ENCODE data around the gene DNAJA1.

DNAJA1 gene

GRCh38 chr9:33007755-33008154 is 17.3 kb upstream of the DNAJA1 start:
- H3K27ac ChIP-seq = no peak overlapping the region
- POLR2A ChIA-PET (ENCODE audit: low non-redundant PET) = no interaction called here
- TF ChIP-seq CTCF (conservative IDR thresholded peaks at IDR 0.05; ENCODE audit: low read depth) = no peak
- CTCF ChIA-PET = interaction anchor here (0.6 kb wide), 1 partner anchor 579 kb away, joined by 8 read pairs; no protein-coding TSS in a partner anchor
- no peak for DNase-seq (ENCODE audit: low spot score)

GRCh38 chr9:33011831-33012230 is 13.2 kb upstream of the DNAJA1 start:
- POLR2A ChIA-PET (ENCODE audit: low non-redundant PET) = no interaction called here
- CTCF ChIA-PET = no interaction called here
- TF ChIP-seq CTCF (conservative IDR thresholded peaks at IDR 0.05; ENCODE audit: low read depth) = no peak
- no peak overlapping the region for H3K27ac ChIP-seq
- DNase-seq (ENCODE audit: low spot score) = no peak

- CTCF ChIA-PET = no interaction called here
- POLR2A ChIA-PET (ENCODE audit: low non-redundant PET) = no interaction called here
- no peak for TF ChIP-seq CTCF (conservative IDR thresholded peaks at IDR 0.05; ENCODE audit: low read depth)
- no peak overlapping the region for H3K27ac ChIP-seq
- no peak for DNase-seq (ENCODE audit: low spot score)
Measured at GRCh38 chr9:33012328-33013069, 12.6 kb upstream of the DNAJA1 start.

- ChIA-PET CTCF (no interaction called here), POLR2A (ENCODE audit: low non-redundant PET) (no interaction called here)
- no peak overlapping the region for H3K27ac ChIP-seq
- no peak for DNase-seq (ENCODE audit: low spot score)
- no peak for TF ChIP-seq CTCF (conservative IDR thresholded peaks at IDR 0.05; ENCODE audit: low read depth)
Measured at GRCh38 chr9:33013962-33014664, 11.0 kb upstream of the DNAJA1 start.

GRCh38 chr9:33014665-33015014 is 10.4 kb upstream of the DNAJA1 start:
- no peak overlapping the region for H3K27ac ChIP-seq
- DNase-seq (ENCODE audit: low spot score) = no peak
- POLR2A ChIA-PET (ENCODE audit: low non-redundant PET) = no interaction called here
- CTCF ChIA-PET = no interaction called here
- TF ChIP-seq CTCF (conservative IDR thresholded peaks at IDR 0.05; ENCODE audit: low read depth) = no peak

- H3K27ac ChIP-seq = no peak overlapping the region
- CTCF ChIA-PET = no interaction called here
- POLR2A ChIA-PET (ENCODE audit: low non-redundant PET) = no interaction called here
- DNase-seq (ENCODE audit: low spot score) = no peak
- no peak for TF ChIP-seq CTCF (conservative IDR thresholded peaks at IDR 0.05; ENCODE audit: low read depth)
Measured at GRCh38 chr9:33017283-33018041, 7.6 kb upstream of the DNAJA1 start.
